Kidney epithelial cell (primary cell): ENCODE measurements around the gene SMARCA1. TPM values are rescaled to one million over a fixed set of nuclear protein-coding genes. Genes with fewer than 3 reads are reported as not detected.

Experiments
- DNase-seq: peaks from one replicate; pipeline ENCODE4 v3.0.0-alpha.2; 2010; ENCODE audit warnings: low read depth
- H3K27me3 ChIP-seq: 2 replicates; pipeline ENCODE4 v1.6.0; 2011; ENCODE audit warnings: low read length; ENCODE audit not compliant: control insufficient read depth, insufficient read depth
- H3K36me3 ChIP-seq: 2 replicates; pipeline ENCODE4 v1.5.1; 2011; ENCODE audit warnings: low read length; ENCODE audit not compliant: control insufficient read depth, insufficient read depth
- H3K4me3 ChIP-seq: 2 replicates; pipeline ENCODE4 v1.5.1; 2011; ENCODE audit warnings: low read depth, mild to moderate bottlenecking, control low read depth, low read length
- total RNA-seq: library from RNA; depleted of rRNA; stranded (reverse); fragments of >200 nt; gene quantifications from 2 replicates; pipeline ENCODE4 v1.2.3, GENCODE V29; 2015
- TF ChIP-seq, protein P1 (sequence below): IDR thresholded peaks from 2 replicates; pipeline ENCODE4 v1.5.1; 2011; ENCODE audit warnings: mild to moderate bottlenecking, moderate library complexity, low read length, control low read depth, inconsistent platforms; ENCODE audit not compliant: insufficient read depth, poor library complexity, severe bottlenecking

Gene SMARCA1
- total RNA-seq, 1 donor from 2014 or later, result 32.7 TPM

GRCh38 chrX:129403974-129404669 is 119.2 kb downstream of the SMARCA1 start:
- Histone ChIP-seq H3K4me3 (no peak overlapping the region), H3K27me3 (no peaks in the 10 kb centered on the region), H3K36me3 (no peaks in the 10 kb centered on the region)
- TF ChIP-seq, protein P1, sequence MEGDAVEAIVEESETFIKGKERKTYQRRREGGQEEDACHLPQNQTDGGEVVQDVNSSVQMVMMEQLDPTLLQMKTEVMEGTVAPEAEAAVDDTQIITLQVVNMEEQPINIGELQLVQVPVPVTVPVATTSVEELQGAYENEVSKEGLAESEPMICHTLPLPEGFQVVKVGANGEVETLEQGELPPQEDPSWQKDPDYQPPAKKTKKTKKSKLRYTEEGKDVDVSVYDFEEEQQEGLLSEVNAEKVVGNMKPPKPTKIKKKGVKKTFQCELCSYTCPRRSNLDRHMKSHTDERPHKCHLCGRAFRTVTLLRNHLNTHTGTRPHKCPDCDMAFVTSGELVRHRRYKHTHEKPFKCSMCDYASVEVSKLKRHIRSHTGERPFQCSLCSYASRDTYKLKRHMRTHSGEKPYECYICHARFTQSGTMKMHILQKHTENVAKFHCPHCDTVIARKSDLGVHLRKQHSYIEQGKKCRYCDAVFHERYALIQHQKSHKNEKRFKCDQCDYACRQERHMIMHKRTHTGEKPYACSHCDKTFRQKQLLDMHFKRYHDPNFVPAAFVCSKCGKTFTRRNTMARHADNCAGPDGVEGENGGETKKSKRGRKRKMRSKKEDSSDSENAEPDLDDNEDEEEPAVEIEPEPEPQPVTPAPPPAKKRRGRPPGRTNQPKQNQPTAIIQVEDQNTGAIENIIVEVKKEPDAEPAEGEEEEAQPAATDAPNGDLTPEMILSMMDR, result no peak
- no peak for DNase-seq

Other genes starting within 250 kb of the SMARCA1 start
- 20.1 and 22.1 TPM in 2 replicates for gene OCRL, start 16.8 kb upstream of the SMARCA1 start, total RNA-seq
- 0.14 and 0.17 TPM in 2 replicates for gene APLN, start 131.5 kb upstream of the SMARCA1 start, total RNA-seq
- not detected in 2 replicates for gene XPNPEP2, start 215.5 kb upstream of the SMARCA1 start, total RNA-seq